CD14-positive monocyte (primary cell): ENCODE measurements around the gene ARL5B. TPM values are rescaled to one million over a fixed set of nuclear protein-coding genes. Genes with fewer than 3 reads are reported as not detected.

Source experiments
- DNase-seq, 3 donors: peaks; one replicate each; pipeline ENCODE4 v3.0.0-alpha.2; 2011 to 2022
- H2AFZ ChIP-seq: 2 replicates; pipeline ENCODE4 v1.6.0; 2012; ENCODE audit warnings: mild to moderate bottlenecking, low read depth, low read length, inconsistent platforms; ENCODE audit not compliant: insufficient read depth, poor library complexity, severe bottlenecking
- H3K27ac ChIP-seq, 2 donors: 1 replicate in 1 of 2; 2 replicates in 1 of 2; pipeline ENCODE4 v1.5.1; 2012 to 2013; ENCODE audit warnings: low read length in 2 of 2, control low read depth in 1 of 2, inconsistent platforms in 1 of 2, low read depth in 1 of 2, mild to moderate bottlenecking in 1 of 2
- H3K27me3 ChIP-seq, 2 donors: one replicate each; pipeline versions ENCODE4 v1.6.0 to v1.6.1; 2011 to 2013; ENCODE audit warnings: low read length in 2 of 2; ENCODE audit not compliant: control insufficient read depth in 2 of 2, insufficient read depth in 2 of 2
- H3K36me3 ChIP-seq, 2 donors: replicated peaks in 1 of 2; 1 replicate in 1 of 2; 2 replicates in 1 of 2; pipeline versions ENCODE4 v1.5.1 to v1.6.1; 2012 to 2013; ENCODE audit warnings: low read length in 2 of 2, control low read depth in 1 of 2, inconsistent platforms in 1 of 2, mild to moderate bottlenecking in 1 of 2; ENCODE audit not compliant: insufficient read depth in 2 of 2, control insufficient read depth in 1 of 2
- H3K4me1 ChIP-seq, 2 donors: 1 replicate in 1 of 2; 2 replicates in 1 of 2; pipeline versions ENCODE4 v1.5.1 to v1.6.1; 2012 to 2013; ENCODE audit warnings: low read length in 2 of 2, control low read depth in 1 of 2, inconsistent platforms in 1 of 2, mild to moderate bottlenecking in 1 of 2, moderate library complexity in 1 of 2; ENCODE audit not compliant: insufficient read depth in 2 of 2, control insufficient read depth in 1 of 2
- H3K4me2 ChIP-seq: replicated peaks from 2 replicates; pipeline ENCODE3; 2012; ENCODE audit warnings: low read length, moderate library complexity, mild to moderate bottlenecking; ENCODE audit not compliant: poor library complexity, severe bottlenecking; ENCODE audit errors: extremely low read depth
- H3K4me3 ChIP-seq, 3 experiments: fragments of 200-600 bp in 1 of 3; sonication (generic) in 1 of 3; replicated peaks in 1 of 3; 1 replicate in 2 of 3; 2 replicates in 1 of 3; pipeline ENCODE4 v1.5.1; 2011 to 2013; ENCODE audit warnings: low read length in 3 of 3, mild to moderate bottlenecking in 3 of 3, control low read depth in 2 of 3, low read depth in 2 of 3, inconsistent platforms in 1 of 3, moderate library complexity in 1 of 3
- H3K79me2 ChIP-seq: 2 replicates; pipeline ENCODE4 v1.6.0; 2012; ENCODE audit warnings: mild to moderate bottlenecking, control low read depth, inconsistent platforms, low read length, moderate library complexity; ENCODE audit not compliant: insufficient read depth
- H3K9ac ChIP-seq: 2 replicates; pipeline ENCODE4 v1.6.0; 2017; ENCODE audit warnings: low read length, mild to moderate bottlenecking; ENCODE audit not compliant: insufficient read depth, poor library complexity, severe bottlenecking
- H3K9me3 ChIP-seq, 2 donors: replicated peaks in 1 of 2; 1 replicate in 1 of 2; 2 replicates in 1 of 2; pipeline versions ENCODE4 v1.5.1 to v1.6.1; 2012 to 2013; ENCODE audit warnings: low read length in 2 of 2, control low read depth in 1 of 2; ENCODE audit not compliant: control insufficient read depth in 1 of 2, insufficient read depth in 1 of 2
- H4K20me1 ChIP-seq: 2 replicates; pipeline ENCODE4 v1.6.0; 2012; ENCODE audit warnings: mild to moderate bottlenecking, low read length, control low read depth, moderate library complexity; ENCODE audit not compliant: insufficient read depth
- H3K27ac Mint-ChIP-seq, 7 donors: one replicate each; pipeline ENCODE4 v1.8.0; 2020; ENCODE audit warnings: mild to moderate bottlenecking in 7 of 7, mixed read lengths in 7 of 7, moderate library complexity in 6 of 7, inconsistent platforms in 2 of 7
- H3K27me3 Mint-ChIP-seq, 3 donors: one replicate each; pipeline ENCODE4 v1.8.0; 2021 to 2022; ENCODE audit warnings: low read depth in 3 of 3, mild to moderate bottlenecking in 3 of 3, mixed read lengths in 3 of 3, moderate library complexity in 3 of 3, inconsistent platforms in 1 of 3
- H3K36me3 Mint-ChIP-seq, 2 donors: one replicate each; pipeline ENCODE4 v1.8.0; 2020; ENCODE audit warnings: mixed read lengths in 2 of 2, inconsistent platforms in 1 of 2, mild to moderate bottlenecking in 1 of 2
- H3K4me1 Mint-ChIP-seq: one replicate; pipeline ENCODE4 v1.8.0; 2020; ENCODE audit warnings: mild to moderate bottlenecking, mixed read lengths
- H3K4me3 Mint-ChIP-seq, 2 donors: one replicate each; pipeline ENCODE4 v1.8.0; 2020; ENCODE audit warnings: mild to moderate bottlenecking in 2 of 2, mixed read lengths in 2 of 2, moderate library complexity in 1 of 2
- H3K9me3 Mint-ChIP-seq, 7 donors: one replicate each; pipeline ENCODE4 v1.8.0; 2020 to 2022; ENCODE audit warnings: mixed read lengths in 7 of 7, mild to moderate bottlenecking in 6 of 7, moderate library complexity in 6 of 7, inconsistent platforms in 2 of 7
- CTCF ChIP-seq: fragments of 200-600 bp; IDR thresholded peaks from one replicate; pipeline ENCODE4 v1.8.0; 2022; ENCODE audit warnings: antibody characterized with exemption, mild to moderate bottlenecking
- WGBS: methylation state at CpG from one replicate; pipeline ENCODE4 v1.1.5; 2013; ENCODE audit warnings: missing lambda C conversion rate; ENCODE audit not compliant: insufficient coverage; 5-methylcytosine and 5-hydroxymethylcytosine counted together
- intact Hi-C, 2 donors: fragments of 100-400 bp; cut with micrococcal nuclease; formaldehyde crosslinking; loops; one replicate each; pipeline versions ENCODE4 v1.15.0 to v1.15.1; 2023
- polyA plus RNA-seq, 3 donors: library from polyadenylated mRNA; depleted of rRNA in 1 of 3; unstranded in 2 of 3; stranded (reverse) in 1 of 3; fragments of 300-500 nt in 2 of 3; fragments of >200 nt in 1 of 3; fragmentation: Illumina TruSeq in 2 of 3; gene quantifications; 1 replicate in 2 of 3; 2 replicates in 1 of 3; pipeline ENCODE4 v1.2.3, GENCODE V29; 2012 to 2021

The ARL5B gene
- polyA plus RNA-seq, 3 donors, result 1.3 to 14.4 (median 1.4) TPM

DNA sequence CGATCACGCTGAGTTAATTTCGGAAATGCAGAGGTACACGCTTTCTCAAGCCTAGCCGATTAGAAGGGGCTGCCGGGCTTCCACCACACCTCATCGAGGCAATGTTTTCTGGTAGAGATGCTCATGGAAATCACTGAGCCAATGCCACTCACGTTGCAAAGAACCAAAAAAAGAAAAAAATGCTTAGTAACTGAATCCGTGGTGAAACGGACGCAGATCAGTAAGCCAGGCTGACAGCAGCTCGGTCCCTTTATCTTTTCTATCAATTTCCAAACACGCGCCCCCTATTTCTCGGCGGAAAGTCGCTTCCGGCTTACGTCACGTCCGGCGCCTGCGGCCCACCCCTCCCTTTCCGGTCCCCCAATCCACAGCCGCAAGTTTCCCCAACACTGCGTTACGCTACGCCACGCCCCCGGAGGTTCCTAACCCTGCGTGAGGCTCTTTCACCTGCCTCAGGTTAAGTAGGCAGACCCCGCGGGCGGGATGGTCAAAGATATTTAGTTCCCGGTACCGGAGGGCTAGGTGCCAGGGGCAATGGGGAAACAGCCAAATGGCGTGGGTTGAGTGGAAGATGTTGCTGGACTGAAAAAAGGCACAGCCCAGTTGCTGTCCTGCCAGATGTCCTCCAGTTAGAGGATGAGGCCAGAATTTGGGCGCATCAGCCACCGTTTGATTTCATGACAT is 7.8 kb upstream of the ARL5B start, which contains the start of gene NSUN6:
Gene NSUN6, minus strand, starts transcription at position 264 of the 684 bp plus-strand sequence. CDS start 384 bp downstream, outside the sequence.
- peaks cover 23% of the 10 kb centered on the region for H3K4me1 Mint-ChIP-seq
- Histone ChIP-seq H3K4me2 (peak within 1 kb of the TSS; percentile 93), H3K36me3 (peaks cover 3 to 11% of the 10 kb centered on the region in 2 donors), H3K9me3 (no peaks in the 10 kb centered on the region), H2AFZ (peak within 1 kb of the TSS; percentile 93), H3K27ac (peak within 1 kb of the TSS; percentile 71 to 91), H3K27me3 (no peaks in the 10 kb centered on the region), H3K9ac (peak within 1 kb of the TSS; percentile 74), H3K4me1 (peaks cover 11 to 15% of the 10 kb centered on the region in 2 donors), H3K79me2 (peaks cover 19% of the 10 kb centered on the region), H3K4me3 (peak within 1 kb of the TSS; percentile 69 to 94 (median 92)), H4K20me1 (no peaks in the 10 kb centered on the region)
- H3K27me3 Mint-ChIP-seq, result no peaks in the 10 kb centered on the region
- 0% methylated on average over 35 of the region's 39 CpGs for WGBS
- peaks cover 11 to 14% of the 10 kb centered on the region in 2 donors for H3K36me3 Mint-ChIP-seq
- no peak for TF ChIP-seq CTCF
- peak within 1 kb of the TSS; percentile 90 to 96 for H3K4me3 Mint-ChIP-seq
- intact Hi-C loops, result loop anchor here (10.0 kb wide), 3 partner anchors 1007 to 1837 kb away; partner anchors contain the start of genes RSU1 (in 1 of the 2) and STAM (in 1 of the 2)
- H3K27ac Mint-ChIP-seq, result peak within 1 kb of the TSS; percentile 93 to 98 (median 96)
- no peaks in the 10 kb centered on the region for H3K9me3 Mint-ChIP-seq
- peak; percentile 84 to 89 (median 85) for DNase-seq

DNA sequence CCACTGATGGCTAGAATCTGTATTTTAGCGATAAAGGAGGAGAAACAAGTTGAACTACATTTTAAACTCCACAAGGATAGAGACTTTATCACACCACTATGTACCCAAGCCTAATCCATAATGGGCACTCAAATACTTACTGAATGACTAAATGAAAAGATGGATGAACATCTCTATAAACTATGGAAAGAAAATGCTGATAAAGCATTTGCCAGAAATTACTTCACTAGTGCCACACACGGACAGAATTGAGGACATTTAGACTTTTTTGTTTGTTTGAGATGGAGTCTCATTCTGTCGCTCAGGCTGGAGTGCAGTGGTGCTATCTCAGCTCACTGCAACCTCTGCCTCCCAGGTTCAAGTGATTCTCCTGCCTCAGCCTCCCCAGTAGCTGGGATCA is 6.1 kb upstream of the ARL5B start:
- Mint-ChIP-seq H3K9me3 (no peaks in the 10 kb centered on the region), H3K27ac (peak overlapping the region in 2 of 7 donors; percentile 12 to 57), H3K27me3 (no peaks in the 10 kb centered on the region), H3K4me3 (no peak overlapping the region), H3K36me3 (peaks cover 11 to 12% of the 10 kb centered on the region in 2 donors), H3K4me1 (peaks cover 23% of the 10 kb centered on the region)
- no peak overlapping the region for H3K4me3 ChIP-seq
- DNase-seq, result no peak
- no peak overlapping the region for H3K27ac ChIP-seq
- intact Hi-C loops, result loop anchor here (10.0 kb wide), 3 partner anchors 1008 to 1838 kb away; partner anchors contain the start of genes RSU1 (in 1 of the 2) and STAM (in 1 of the 2)
- H2AFZ ChIP-seq, result no peak overlapping the region
- H3K9ac ChIP-seq, result no peak overlapping the region
- peaks cover 12 to 19% of the 10 kb centered on the region in 2 donors for H3K4me1 ChIP-seq
- peaks cover 0 to 4% of the 10 kb centered on the region in 2 donors for H3K36me3 ChIP-seq
- no peak overlapping the region for H3K4me2 ChIP-seq
- peaks cover 19% of the 10 kb centered on the region for H3K79me2 ChIP-seq
- no peak for TF ChIP-seq CTCF
- H3K27me3 ChIP-seq, result no peaks in the 10 kb centered on the region
- no peaks in the 10 kb centered on the region for H3K9me3 ChIP-seq
- WGBS, result no CpG with 5 or more reads among the region's 3 CpGs
- no peaks in the 10 kb centered on the region for H4K20me1 ChIP-seq
